Measurements from ENCODE around the gene SYT14. TPM values are rescaled to one million over a fixed set of nuclear protein-coding genes. Genes with fewer than 3 reads are reported as not detected.
"Not testable (repeated sequence)": the region's sequence is repeated elsewhere in the genome, so short reads cannot be mapped to it uniquely, and the experiment has no call there.

The SYT14 gene
- polyA plus RNA-seq, 2 of the 4 experiments (the other 2 are of a cell fraction), result 0.01 to 0.06 TPM

- no peak for TF ChIP-seq CBX8 (IDR thresholded peaks at IDR 0.05)
- TF ChIP-seq, protein P1, sequence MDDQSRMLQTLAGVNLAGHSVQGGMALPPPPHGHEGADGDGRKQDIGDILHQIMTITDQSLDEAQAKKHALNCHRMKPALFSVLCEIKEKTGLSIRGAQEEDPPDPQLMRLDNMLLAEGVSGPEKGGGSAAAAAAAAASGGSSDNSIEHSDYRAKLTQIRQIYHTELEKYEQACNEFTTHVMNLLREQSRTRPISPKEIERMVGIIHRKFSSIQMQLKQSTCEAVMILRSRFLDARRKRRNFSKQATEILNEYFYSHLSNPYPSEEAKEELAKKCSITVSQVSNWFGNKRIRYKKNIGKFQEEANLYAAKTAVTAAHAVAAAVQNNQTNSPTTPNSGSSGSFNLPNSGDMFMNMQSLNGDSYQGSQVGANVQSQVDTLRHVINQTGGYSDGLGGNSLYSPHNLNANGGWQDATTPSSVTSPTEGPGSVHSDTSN (IDR thresholded peaks at IDR 0.05), result no peak
- TF ChIP-seq HOXA7 (CRISPR knock-in tag; IDR thresholded peaks at IDR 0.05), result no peak
- TF ChIP-seq PHF8 (IDR thresholded peaks at IDR 0.05; ENCODE audit: borderline replicate concordance, low read depth), result no peak
- TF ChIP-seq, protein P2, sequence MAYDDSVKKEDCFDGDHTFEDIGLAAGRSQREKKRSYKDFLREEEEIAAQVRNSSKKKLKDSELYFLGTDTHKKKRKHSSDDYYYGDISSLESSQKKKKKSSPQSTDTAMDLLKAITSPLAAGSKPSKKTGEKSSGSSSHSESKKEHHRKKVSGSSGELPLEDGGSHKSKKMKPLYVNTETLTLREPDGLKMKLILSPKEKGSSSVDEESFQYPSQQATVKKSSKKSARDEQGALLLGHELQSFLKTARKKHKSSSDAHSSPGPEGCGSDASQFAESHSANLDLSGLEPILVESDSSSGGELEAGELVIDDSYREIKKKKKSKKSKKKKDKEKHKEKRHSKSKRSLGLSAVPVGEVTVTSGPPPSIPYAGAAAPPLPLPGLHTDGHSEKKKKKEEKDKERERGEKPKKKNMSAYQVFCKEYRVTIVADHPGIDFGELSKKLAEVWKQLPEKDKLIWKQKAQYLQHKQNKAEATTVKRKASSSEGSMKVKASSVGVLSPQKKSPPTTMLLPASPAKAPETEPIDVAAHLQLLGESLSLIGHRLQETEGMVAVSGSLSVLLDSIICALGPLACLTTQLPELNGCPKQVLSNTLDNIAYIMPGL (CRISPR knock-in tag; IDR thresholded peaks at IDR 0.05; ENCODE audit: borderline replicate concordance), result no peak
- no peak for TF ChIP-seq CTCF (IDR thresholded peaks at IDR 0.05)
- TF ChIP-seq E2F6 (IDR thresholded peaks at IDR 0.05; ENCODE audit: borderline replicate concordance, low read depth), result no peak
- TF ChIP-seq MAZ (IDR thresholded peaks at IDR 0.05; ENCODE audit: borderline replicate concordance, low read depth, low read length), result no peak
- TF ChIP-seq, protein P3, sequence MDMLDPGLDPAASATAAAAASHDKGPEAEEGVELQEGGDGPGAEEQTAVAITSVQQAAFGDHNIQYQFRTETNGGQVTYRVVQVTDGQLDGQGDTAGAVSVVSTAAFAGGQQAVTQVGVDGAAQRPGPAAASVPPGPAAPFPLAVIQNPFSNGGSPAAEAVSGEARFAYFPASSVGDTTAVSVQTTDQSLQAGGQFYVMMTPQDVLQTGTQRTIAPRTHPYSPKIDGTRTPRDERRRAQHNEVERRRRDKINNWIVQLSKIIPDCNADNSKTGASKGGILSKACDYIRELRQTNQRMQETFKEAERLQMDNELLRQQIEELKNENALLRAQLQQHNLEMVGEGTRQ (IDR thresholded peaks at IDR 0.05), result no peak
- TF ChIP-seq ESRRA (IDR thresholded peaks at IDR 0.05; ENCODE audit: borderline replicate concordance, low read length), result no peak
- WGBS (ENCODE audit: missing lambda C conversion rate), result 53% methylated on average over 2 of the region's 2 CpGs
- no peak for ATAC-seq
- FAIRE-seq, result no peak
- H3K4me3 ChIP-seq, result no peak overlapping the region
- peaks cover 14% of the 10 kb centered on the region; the same call in 2 of the 3 replicates for H3K4me1 ChIP-seq
- ChIA-PET POLR2A (no interaction called here), CTCF (no interaction called here)
- H3K27ac ChIP-seq, result no peak overlapping the region
- H3K9me3 ChIP-seq, result no peaks in the 10 kb centered on the region
- DNase-seq (ENCODE audit: low read depth in 1 of 2, low spot score in 1 of 2), result no peak
- no peak overlapping the region for H3K4me2 ChIP-seq
Measured at GRCh38 chr1:210185063-210185462, 247.0 kb downstream of the SYT14 start.

- FAIRE-seq, H3K4me3 ChIP-seq, POLR2A ChIA-PET, H3K9me3 ChIP-seq: not testable (repeated sequence)
- Histone ChIP-seq H3K27ac (peak overlapping the region; percentile 23 to 73; a peak in 4 of 6 replicates), H3K4me2 (peak overlapping the region; percentile 61), H3K4me1 (peaks cover 14% of the 10 kb centered on the region; the same call in 2 of the 3 replicates)
- DNase-seq (ENCODE audit: low read depth in 1 of 2, low spot score in 1 of 2) (peak in 1 of 2 experiments; percentile 39), ATAC-seq (peak; percentile 30 to 43; a peak in 2 of 6 replicates)
- TF ChIP-seq CEBPB (IDR thresholded peaks at IDR 0.05), result 0 out of 4 replicates have a peak, but pooled peaks of 1 of the 2 experiments have one; percentile 14
- TF ChIP-seq GATA3 (IDR thresholded peaks at IDR 0.05; ENCODE audit: borderline replicate concordance), result peak; percentile 23; the same call in 1 of the 2 replicates
- 0 out of 2 replicates have a peak, but pooled peaks have one; percentile 43 for TF ChIP-seq FOSL2 (IDR thresholded peaks at IDR 0.05)
- peak; percentile 44 for TF ChIP-seq FOSL2 (CRISPR knock-in tag; IDR thresholded peaks at IDR 0.05)
- peak; percentile 40; the same call in 1 of the 2 replicates for TF ChIP-seq JUNB (IDR thresholded peaks at IDR 0.05)
- 0 out of 2 replicates have a peak, but pooled peaks have one; percentile 21 for TF ChIP-seq MAX (IDR thresholded peaks at IDR 0.05)
- WGBS (ENCODE audit: missing lambda C conversion rate), result 55% methylated on average over 18 of the region's 18 CpGs
- CTCF ChIA-PET, result interaction anchor here (2.1 kb wide), 1 partner anchor 123 kb away, joined by 4 read pairs; no protein-coding TSS in a partner anchor
Measured at GRCh38 chr1:210187849-210188606, 250.0 kb downstream of the SYT14 start.
